ENCODE measurements around the gene PARP12. TPM values are rescaled to one million over a fixed set of nuclear protein-coding genes. Genes with fewer than 3 reads are reported as not detected.

PARP12 gene
- total and polyA plus RNA-seq, 9 of the 15 experiments (the other 6 are each of a cell fraction or from before 2014, with no cell fraction given), result 4.6 to 40.4 (median 23.5) TPM

GRCh38 chr7:140005754-140006503 lies 56.8 kb downstream of the PARP12 start (continued):
- TF ChIP-seq ZNF609 (CRISPR knock-in tag; IDR thresholded peaks at IDR 0.05; ENCODE audit: borderline replicate concordance) (peak; percentile 75; the same call in 1 of the 2 replicates), NBN (IDR thresholded peaks at IDR 0.05; ENCODE audit: low read depth) (no peak), ZBTB8A (IDR thresholded peaks at IDR 0.05; ENCODE audit: partially characterized antibody) (no peak), STAT6 (CRISPR knock-in tag; IDR thresholded peaks at IDR 0.05) (0 out of 2 replicates have a peak, but pooled peaks have one; percentile 65), CREB3 (tag; conservative IDR thresholded peaks at IDR 0.05; ENCODE audit: low read depth) (no peak), SNIP1 (IDR thresholded peaks at IDR 0.05; ENCODE audit: low read depth) (no peak), EZH2 (IDR thresholded peaks at IDR 0.05; ENCODE audit: borderline replicate concordance, low read depth, low read length) (no peak), IRF9 (tag; IDR thresholded peaks at IDR 0.05) (no peak), ZNF436 (CRISPR knock-in tag; IDR thresholded peaks at IDR 0.05) (no peak), ID3 (CRISPR knock-in tag; IDR thresholded peaks at IDR 0.05) (no peak), ID3 (tag; IDR thresholded peaks at IDR 0.05) (peak; percentile 60), CAMTA2 (CRISPR knock-in tag; conservative IDR thresholded peaks at IDR 0.05) (no peak), TGIF2 (CRISPR knock-in tag; IDR thresholded peaks at IDR 0.05) (no peak), ZBTB1 (CRISPR knock-in tag; IDR thresholded peaks at IDR 0.05; ENCODE audit: borderline replicate concordance, low read depth) (no peak), NFIC (IDR thresholded peaks at IDR 0.05) (peak; percentile 81)

Data from K562 (cell line).